ENCODE data around the gene CACNG6. TPM values are rescaled to one million over a fixed set of nuclear protein-coding genes. Genes with fewer than 3 reads are reported as not detected.

The CACNG6 gene
- total RNA-seq, 2 experiments from 2014 or later: 1.2 to 4.9 TPM

DNA sequence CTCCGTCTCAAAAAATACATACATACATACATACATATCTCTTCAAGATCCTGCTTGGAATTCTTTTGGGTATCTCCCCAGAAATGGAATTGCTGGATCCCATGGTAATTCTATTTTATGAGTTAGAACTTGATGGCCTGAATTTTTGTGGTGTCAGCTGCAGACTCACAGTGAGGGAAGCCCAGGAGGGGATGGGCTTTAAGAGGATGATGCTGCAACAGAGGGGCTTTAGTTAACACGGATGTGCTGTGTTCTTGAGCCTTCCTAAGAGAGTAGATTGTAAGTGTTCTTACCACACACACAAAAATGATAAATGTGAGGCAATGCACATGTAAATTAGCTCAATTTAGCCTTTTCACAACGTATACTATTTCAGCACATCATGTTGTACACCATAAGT, 31.8 kb downstream of the CACNG6 start:
- peak overlapping the region; percentile 41; the same call in 1 of the 2 replicates for H3K4me2 ChIP-seq (ENCODE audit: low read length)
- no peaks in the 10 kb centered on the region for H4K20me1 ChIP-seq (ENCODE audit: insufficient read depth, low read length)
- no peak for DNase-seq (ENCODE audit: low spot score)
- no peaks in the 10 kb centered on the region for H3K36me3 ChIP-seq (ENCODE audit: insufficient read depth, low read length)
- H3K4me1 ChIP-seq (ENCODE audit: insufficient read depth, low read length, poor library complexity, severe bottlenecking): peaks cover 4% of the 10 kb centered on the region
- CTCF ChIA-PET (ENCODE audit: unreplicated experiment): interaction anchor here (0.6 kb wide), 1 partner anchor 862 kb away, joined by 3 read pairs; no protein-coding TSS in a partner anchor
- intact Hi-C loops (cut with micrococcal nuclease; ENCODE audit: unreplicated experiment): loop anchor here (5.0 kb wide), 1 partner anchor 116 kb away; the partner anchor contains the start of gene CACNG7
- peak overlapping the region; percentile 50; the same call in 1 of the 2 replicates for H2AFZ ChIP-seq (ENCODE audit: low read length)
- no peaks in the 10 kb centered on the region for H3K9me2 ChIP-seq (ENCODE audit: insufficient read depth, low read length)
- TF ChIP-seq EZH2phosphoT487 (IDR thresholded peaks at IDR 0.05; ENCODE audit: borderline replicate concordance, low read depth, low read length): no peak
- TF ChIP-seq, protein P1, sequence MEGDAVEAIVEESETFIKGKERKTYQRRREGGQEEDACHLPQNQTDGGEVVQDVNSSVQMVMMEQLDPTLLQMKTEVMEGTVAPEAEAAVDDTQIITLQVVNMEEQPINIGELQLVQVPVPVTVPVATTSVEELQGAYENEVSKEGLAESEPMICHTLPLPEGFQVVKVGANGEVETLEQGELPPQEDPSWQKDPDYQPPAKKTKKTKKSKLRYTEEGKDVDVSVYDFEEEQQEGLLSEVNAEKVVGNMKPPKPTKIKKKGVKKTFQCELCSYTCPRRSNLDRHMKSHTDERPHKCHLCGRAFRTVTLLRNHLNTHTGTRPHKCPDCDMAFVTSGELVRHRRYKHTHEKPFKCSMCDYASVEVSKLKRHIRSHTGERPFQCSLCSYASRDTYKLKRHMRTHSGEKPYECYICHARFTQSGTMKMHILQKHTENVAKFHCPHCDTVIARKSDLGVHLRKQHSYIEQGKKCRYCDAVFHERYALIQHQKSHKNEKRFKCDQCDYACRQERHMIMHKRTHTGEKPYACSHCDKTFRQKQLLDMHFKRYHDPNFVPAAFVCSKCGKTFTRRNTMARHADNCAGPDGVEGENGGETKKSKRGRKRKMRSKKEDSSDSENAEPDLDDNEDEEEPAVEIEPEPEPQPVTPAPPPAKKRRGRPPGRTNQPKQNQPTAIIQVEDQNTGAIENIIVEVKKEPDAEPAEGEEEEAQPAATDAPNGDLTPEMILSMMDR (conservative IDR thresholded peaks at IDR 0.05; ENCODE audit: low read length): no peak
- H3K4me3 ChIP-seq (ENCODE audit: low read depth, low read length, poor library complexity, severe bottlenecking): no peak overlapping the region
- H3K79me2 ChIP-seq (ENCODE audit: insufficient read depth, low read depth, low read length): no peaks in the 10 kb centered on the region
- no peak overlapping the region for H3K27ac ChIP-seq (ENCODE audit: low read depth, low read length, poor library complexity, severe bottlenecking)
- H3K9me3 ChIP-seq (ENCODE audit: low read length): no peaks in the 10 kb centered on the region
- BruUV-seq (replicated peaks): no TSS peak
- POLR2A ChIA-PET: no interaction called here

DNA sequence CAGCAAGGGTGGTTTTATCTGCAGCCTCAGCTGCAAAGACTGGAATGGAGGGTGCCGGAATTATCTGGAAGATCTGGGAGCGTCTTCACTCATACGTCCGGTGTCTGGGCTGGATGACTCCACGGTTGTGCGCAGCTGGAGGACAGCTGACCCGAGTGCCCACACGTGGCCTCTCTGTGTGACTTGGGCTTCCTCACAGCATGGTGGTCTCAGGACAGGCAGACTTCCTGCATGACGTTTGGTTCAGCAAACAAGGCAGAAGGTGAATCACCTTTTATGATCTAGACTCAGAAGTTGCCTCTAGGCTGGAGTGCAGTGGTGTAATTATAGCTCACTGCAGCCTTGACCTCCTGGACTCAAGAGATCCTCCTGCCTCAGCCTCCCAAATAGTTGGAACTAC, 33.2 kb downstream of the CACNG6 start:
- POLR2A ChIA-PET: no interaction called here
- no peaks in the 10 kb centered on the region for H4K20me1 ChIP-seq (ENCODE audit: insufficient read depth, low read length)
- H3K36me3 ChIP-seq (ENCODE audit: insufficient read depth, low read length): no peaks in the 10 kb centered on the region
- peaks cover 4% of the 10 kb centered on the region for H3K4me1 ChIP-seq (ENCODE audit: insufficient read depth, low read length, poor library complexity, severe bottlenecking)
- no peaks in the 10 kb centered on the region for H3K9me2 ChIP-seq (ENCODE audit: insufficient read depth, low read length)
- no peak overlapping the region for H3K4me3 ChIP-seq (ENCODE audit: low read depth, low read length, poor library complexity, severe bottlenecking)
- H3K9me3 ChIP-seq (ENCODE audit: low read length): no peaks in the 10 kb centered on the region
- DNase-seq (ENCODE audit: low spot score): no peak
- intact Hi-C loops (cut with micrococcal nuclease; ENCODE audit: unreplicated experiment): loop anchor here (2.0 to 5.0 kb wide), 2 partner anchors 117 to 182 kb away; partner anchors contain the start of gene CACNG7
- H3K27ac ChIP-seq (ENCODE audit: low read depth, low read length, poor library complexity, severe bottlenecking): no peak overlapping the region
- BruUV-seq (replicated peaks): no TSS peak
- no peaks in the 10 kb centered on the region for H3K79me2 ChIP-seq (ENCODE audit: insufficient read depth, low read depth, low read length)
- H3K4me2 ChIP-seq (ENCODE audit: low read length): no peak overlapping the region
- no peak for TF ChIP-seq EZH2phosphoT487 (IDR thresholded peaks at IDR 0.05; ENCODE audit: borderline replicate concordance, low read depth, low read length)
- TF ChIP-seq, protein P1 (conservative IDR thresholded peaks at IDR 0.05; ENCODE audit: low read length): no peak
- H2AFZ ChIP-seq (ENCODE audit: low read length): no peak overlapping the region
- CTCF ChIA-PET (ENCODE audit: unreplicated experiment): no interaction called here

DNA sequence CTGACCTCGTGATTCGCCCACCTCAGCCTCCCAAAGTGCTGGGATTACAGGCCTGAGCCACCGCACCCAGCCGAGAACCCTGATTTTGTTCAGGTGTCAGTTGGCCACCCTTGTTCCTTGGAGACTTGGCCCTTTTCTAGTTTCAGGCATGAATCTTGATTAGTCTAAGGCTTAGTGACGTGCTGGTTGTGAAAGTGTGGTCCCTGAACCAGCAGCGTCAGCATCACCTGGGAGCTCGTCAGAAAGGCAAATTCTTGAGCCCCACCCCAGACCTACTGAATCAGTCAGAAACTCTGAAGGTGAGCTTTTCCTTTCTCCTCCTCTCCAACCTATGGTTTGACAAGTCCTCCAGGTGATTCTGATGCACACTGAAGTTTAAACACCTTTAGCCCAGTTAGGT, 35.2 kb downstream of the CACNG6 start:
- DNase-seq (ENCODE audit: low spot score): no peak
- TF ChIP-seq EZH2phosphoT487 (IDR thresholded peaks at IDR 0.05; ENCODE audit: borderline replicate concordance, low read depth, low read length): no peak
- TF ChIP-seq, protein P1 (conservative IDR thresholded peaks at IDR 0.05; ENCODE audit: low read length): no peak
- BruUV-seq (replicated peaks): no TSS peak
- H3K4me1 ChIP-seq (ENCODE audit: insufficient read depth, low read length, poor library complexity, severe bottlenecking): peaks cover 4% of the 10 kb centered on the region
- H3K79me2 ChIP-seq (ENCODE audit: insufficient read depth, low read depth, low read length): no peaks in the 10 kb centered on the region
- H3K9me3 ChIP-seq (ENCODE audit: low read length): no peaks in the 10 kb centered on the region
- no peaks in the 10 kb centered on the region for H3K36me3 ChIP-seq (ENCODE audit: insufficient read depth, low read length)
- POLR2A ChIA-PET: interaction anchor here (0.6 kb wide), 1 partner anchor 67 kb away, joined by 3 read pairs; no protein-coding TSS in a partner anchor
- no peak overlapping the region for H3K4me2 ChIP-seq (ENCODE audit: low read length)
- intact Hi-C loops (cut with micrococcal nuclease; ENCODE audit: unreplicated experiment): no loop called here
- H2AFZ ChIP-seq (ENCODE audit: low read length): no peak overlapping the region
- no peak overlapping the region for H3K4me3 ChIP-seq (ENCODE audit: low read depth, low read length, poor library complexity, severe bottlenecking)
- no peak overlapping the region for H3K27ac ChIP-seq (ENCODE audit: low read depth, low read length, poor library complexity, severe bottlenecking)
- H3K9me2 ChIP-seq (ENCODE audit: insufficient read depth, low read length): no peaks in the 10 kb centered on the region
- CTCF ChIA-PET (ENCODE audit: unreplicated experiment): no interaction called here
- no peaks in the 10 kb centered on the region for H4K20me1 ChIP-seq (ENCODE audit: insufficient read depth, low read length)
